HUES64 (cell line): ENCODE measurements around the gene PEAK1.
A peak's percentile ranks its signal among the peaks of the same experiment; 100 is the strongest.
"Not testable (repeated sequence)": the region's sequence is repeated elsewhere in the genome, so short reads cannot be mapped to it uniquely, and the experiment has no call there.

Experiments
- H3K27ac ChIP-seq: 2 replicates; pipeline ENCODE4 v1.7.0; 2013; ENCODE audit warnings: low read depth, low read length, inconsistent platforms
- H3K27me3 ChIP-seq: 2 replicates; pipeline ENCODE4 v1.6.1; 2013; ENCODE audit warnings: mild to moderate bottlenecking, low read length; ENCODE audit not compliant: insufficient read depth
- H3K36me3 ChIP-seq: 2 replicates; pipeline ENCODE4 v1.6.1; 2013; ENCODE audit warnings: mild to moderate bottlenecking, low read length; ENCODE audit not compliant: insufficient read depth
- H3K4me1 ChIP-seq: 2 replicates; pipeline ENCODE4 v1.6.1; 2013; ENCODE audit warnings: mild to moderate bottlenecking, low read length, moderate library complexity; ENCODE audit not compliant: insufficient read depth
- H3K4me3 ChIP-seq: 2 replicates; pipeline ENCODE4 v1.5.1; 2013; ENCODE audit warnings: mild to moderate bottlenecking, low read length, moderate library complexity
- H3K9ac ChIP-seq: 2 replicates; pipeline ENCODE4 v1.6.1; 2013; ENCODE audit warnings: mild to moderate bottlenecking, low read depth, low read length
- H3K9me3 ChIP-seq: 2 replicates; pipeline ENCODE4 v1.6.1; 2013; ENCODE audit warnings: low read depth, low read length; ENCODE audit not compliant: insufficient read depth
- WGBS: fragments of 150-250, 120-280 bp; methylation state at CpG from one replicate; pipeline ENCODE4 v1.1.7; 2013; ENCODE audit warnings: missing lambda C conversion rate; 5-methylcytosine and 5-hydroxymethylcytosine counted together

The PEAK1 gene

DNA sequence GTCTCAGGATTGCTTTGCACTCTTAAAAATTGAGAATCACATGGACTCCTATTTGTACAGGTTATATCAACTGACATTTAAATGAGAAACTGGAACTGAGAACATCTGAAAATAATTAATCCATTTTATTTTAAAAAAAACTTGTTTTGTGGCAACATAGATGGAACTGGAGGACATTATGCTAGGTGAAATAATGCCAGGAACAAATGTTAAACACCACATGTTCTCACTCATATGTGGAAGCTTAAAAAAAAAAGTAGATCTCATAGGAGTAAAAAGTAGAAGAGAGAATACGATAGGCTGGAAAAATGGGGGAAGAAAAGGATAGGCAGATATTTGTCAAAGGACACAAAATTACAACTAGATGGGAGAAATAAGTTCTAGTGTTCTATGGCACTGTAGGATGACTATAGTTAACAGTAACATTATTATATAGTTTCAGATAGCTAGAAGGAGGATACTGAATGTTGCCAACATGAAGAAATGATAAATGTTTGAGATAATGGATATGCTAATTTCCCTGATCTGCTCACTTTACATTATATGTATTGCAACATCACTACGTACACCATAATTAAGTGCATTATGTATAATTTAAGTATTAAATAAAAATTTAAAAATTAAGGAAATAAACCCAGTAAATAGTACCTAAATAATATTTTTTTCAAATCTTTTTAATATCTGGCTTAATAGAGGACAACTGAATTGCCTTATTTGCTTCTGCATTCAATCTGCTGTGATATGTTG, 248.5 kb downstream of the PEAK1 start:
- WGBS = 100% methylated on average over 1 of the region's 2 CpGs
- peaks cover 2% of the 10 kb centered on the region; the same call in 1 of the 2 replicates for H3K4me1 ChIP-seq
- no peaks in the 10 kb centered on the region for H3K36me3 ChIP-seq
- no peak overlapping the region for H3K4me3 ChIP-seq
- no peaks in the 10 kb centered on the region for H3K9me3 ChIP-seq
- H3K27ac ChIP-seq = no peak overlapping the region
- H3K27me3 ChIP-seq = no peaks in the 10 kb centered on the region
- no peak overlapping the region for H3K9ac ChIP-seq

DNA sequence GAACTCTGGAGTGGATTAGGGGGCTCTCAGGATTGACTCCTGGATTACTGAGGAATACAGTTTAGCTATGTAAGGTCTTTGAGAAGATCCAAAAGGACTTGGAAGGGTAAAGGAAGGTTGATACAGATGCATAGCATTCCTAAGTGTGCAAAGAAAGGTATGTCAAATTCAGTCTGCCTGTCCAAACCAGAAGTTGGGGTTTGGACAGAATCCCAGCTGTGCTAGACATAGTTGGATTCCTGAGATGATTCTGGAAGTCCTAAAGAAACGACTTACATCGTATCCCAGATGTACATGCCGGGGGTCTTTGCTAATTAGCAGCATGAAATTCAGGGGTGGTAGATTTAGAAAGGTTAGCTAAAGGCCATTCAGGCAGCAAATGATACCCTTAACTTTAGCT, 251.3 kb downstream of the PEAK1 start:
- H3K4me1 ChIP-seq = peaks cover 16% of the 10 kb centered on the region
- no peaks in the 10 kb centered on the region for H3K9me3 ChIP-seq
- H3K27me3 ChIP-seq = no peaks in the 10 kb centered on the region
- 95% methylated on average over 3 of the region's 3 CpGs for WGBS
- H3K36me3 ChIP-seq = no peaks in the 10 kb centered on the region
- no peak overlapping the region for H3K9ac ChIP-seq
- H3K4me3 ChIP-seq = no peak overlapping the region
- no peak overlapping the region for H3K27ac ChIP-seq

DNA sequence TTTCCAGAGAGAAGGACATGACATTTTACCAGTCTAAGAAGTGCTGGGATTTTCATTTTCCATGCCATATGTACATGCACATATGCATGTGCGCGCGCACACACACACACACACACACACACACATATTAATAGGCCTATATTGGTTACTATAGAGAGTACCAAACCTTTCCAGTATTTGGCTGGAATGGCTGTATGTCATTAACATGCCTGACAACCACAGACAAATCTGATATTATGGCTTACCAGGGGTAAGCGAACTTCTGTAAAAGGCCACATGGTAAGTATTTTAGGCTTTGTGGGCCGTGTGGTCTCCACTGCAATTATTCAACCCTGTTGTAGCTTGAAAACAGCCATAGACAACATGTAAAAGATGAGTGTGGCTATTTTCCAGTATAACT, 251.8 kb downstream of the PEAK1 start:
- no peak overlapping the region for H3K27ac ChIP-seq
- WGBS = 89% methylated on average over 3 of the region's 5 CpGs

DNA sequence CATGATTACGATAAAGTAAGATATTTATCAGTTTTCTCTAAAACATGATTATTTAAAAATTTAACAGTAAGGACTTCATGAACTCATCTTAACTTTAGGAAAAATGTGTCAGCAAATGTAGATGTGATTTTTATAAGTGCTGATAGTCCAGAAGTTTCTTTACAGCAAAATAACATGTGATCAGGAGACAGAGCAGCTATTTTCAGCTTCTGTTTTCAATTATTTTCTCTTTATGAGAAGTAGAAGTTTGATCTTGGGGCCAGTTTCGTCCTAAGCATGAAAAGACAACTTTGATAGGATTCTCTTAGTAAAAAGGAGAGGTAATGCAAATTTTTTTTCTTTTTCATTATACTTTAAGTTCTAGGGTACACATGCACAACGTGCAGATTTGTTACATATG, 252.5 kb downstream of the PEAK1 start:
- no peak overlapping the region for H3K4me3 ChIP-seq
- peaks cover 18% of the 10 kb centered on the region for H3K4me1 ChIP-seq
- H3K27me3 ChIP-seq = no peaks in the 10 kb centered on the region
- WGBS = 85% methylated on average over 2 of the region's 3 CpGs
- H3K9me3 ChIP-seq = no peaks in the 10 kb centered on the region
- H3K9ac ChIP-seq = no peak overlapping the region
- H3K27ac ChIP-seq = no peak overlapping the region
- no peaks in the 10 kb centered on the region for H3K36me3 ChIP-seq

More for the DNA sequence above, 251.8 kb downstream of the PEAK1 start:
- no peaks in the 10 kb centered on the region for H3K36me3 ChIP-seq
- no peaks in the 10 kb centered on the region for H3K27me3 ChIP-seq
- H3K9me3 ChIP-seq = no peaks in the 10 kb centered on the region
- no peak overlapping the region for H3K9ac ChIP-seq
- no peak overlapping the region for H3K4me3 ChIP-seq
- H3K4me1 ChIP-seq = peaks cover 18% of the 10 kb centered on the region

DNA sequence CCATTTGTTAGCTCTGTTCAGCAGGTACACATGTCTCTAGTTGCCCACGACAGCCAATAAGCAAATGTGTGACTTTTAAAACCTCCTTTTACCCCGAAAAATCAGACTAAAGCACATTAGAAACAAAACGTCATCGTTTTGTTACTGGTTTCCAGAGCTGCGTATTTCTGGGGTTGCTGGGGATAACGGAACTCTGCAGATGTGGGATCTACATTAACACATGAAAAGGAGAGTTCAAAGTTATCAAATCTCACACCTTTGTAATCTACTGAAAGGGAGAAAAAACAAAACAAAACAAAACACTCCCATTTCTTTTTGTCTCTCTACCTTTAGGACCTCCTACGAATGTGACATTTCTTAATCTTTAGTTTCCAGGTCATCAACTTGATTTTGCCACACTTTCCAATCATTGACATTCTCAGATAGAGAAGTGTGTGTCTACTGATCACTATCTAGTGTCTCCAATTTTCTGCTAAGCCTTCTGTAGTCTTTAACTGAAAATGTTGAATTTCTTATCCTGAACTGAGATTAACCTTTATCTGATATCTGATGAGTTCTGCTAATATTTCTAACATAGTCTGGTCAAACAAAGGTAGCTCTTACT, 256.0 kb downstream of the PEAK1 start:
- no peak overlapping the region for H3K9ac ChIP-seq
- peaks cover 31% of the 10 kb centered on the region for H3K4me1 ChIP-seq
- H3K4me3 ChIP-seq = no peak overlapping the region
- no peaks in the 10 kb centered on the region for H3K36me3 ChIP-seq
- no peak overlapping the region for H3K27ac ChIP-seq
- H3K27me3 ChIP-seq = no peaks in the 10 kb centered on the region
- no peaks in the 10 kb centered on the region for H3K9me3 ChIP-seq
- 76% methylated on average over 7 of the region's 7 CpGs for WGBS

DNA sequence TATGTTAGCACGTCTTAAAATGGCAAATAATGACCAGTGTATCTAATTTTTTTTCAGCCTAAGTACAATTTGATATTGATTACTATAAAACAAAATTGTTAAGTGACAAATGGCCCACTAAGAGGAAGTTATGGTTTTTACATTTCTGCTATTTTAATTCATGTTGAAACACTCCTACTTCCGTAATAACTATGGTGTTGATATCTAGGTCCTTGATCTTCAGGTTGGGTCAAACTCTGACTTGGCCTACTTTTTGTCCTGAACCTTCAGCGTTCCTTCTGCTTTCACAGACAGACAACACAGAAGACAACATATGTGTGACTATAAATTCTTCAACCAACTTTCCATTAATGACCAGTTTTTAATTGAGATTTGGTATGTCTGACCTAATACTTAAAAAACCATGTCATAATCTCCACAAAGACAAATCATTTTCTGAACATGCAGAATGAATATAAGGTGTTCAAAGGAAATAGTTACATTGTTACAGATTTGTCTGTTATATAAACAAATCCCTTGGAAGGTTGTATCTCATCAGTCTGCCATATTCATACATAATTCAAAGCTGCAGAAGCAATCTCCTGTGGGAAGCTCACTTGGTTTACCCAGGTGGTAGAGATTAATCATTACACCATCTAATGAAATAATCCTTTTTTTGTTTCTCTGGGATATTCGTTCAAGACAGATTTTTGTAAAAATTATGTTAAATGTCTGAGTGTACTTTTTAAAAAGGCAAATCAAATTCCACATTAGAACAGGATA, 256.9 kb downstream of the PEAK1 start:
- peaks cover 31% of the 10 kb centered on the region for H3K4me1 ChIP-seq
- no peak overlapping the region for H3K27ac ChIP-seq
- no peaks in the 10 kb centered on the region for H3K27me3 ChIP-seq
- H3K36me3 ChIP-seq = peaks cover 7% of the 10 kb centered on the region
- no peak overlapping the region for H3K9ac ChIP-seq
- H3K9me3 ChIP-seq = no peaks in the 10 kb centered on the region
- no peak overlapping the region for H3K4me3 ChIP-seq
- 86% methylated on average over 2 of the region's 4 CpGs for WGBS

DNA sequence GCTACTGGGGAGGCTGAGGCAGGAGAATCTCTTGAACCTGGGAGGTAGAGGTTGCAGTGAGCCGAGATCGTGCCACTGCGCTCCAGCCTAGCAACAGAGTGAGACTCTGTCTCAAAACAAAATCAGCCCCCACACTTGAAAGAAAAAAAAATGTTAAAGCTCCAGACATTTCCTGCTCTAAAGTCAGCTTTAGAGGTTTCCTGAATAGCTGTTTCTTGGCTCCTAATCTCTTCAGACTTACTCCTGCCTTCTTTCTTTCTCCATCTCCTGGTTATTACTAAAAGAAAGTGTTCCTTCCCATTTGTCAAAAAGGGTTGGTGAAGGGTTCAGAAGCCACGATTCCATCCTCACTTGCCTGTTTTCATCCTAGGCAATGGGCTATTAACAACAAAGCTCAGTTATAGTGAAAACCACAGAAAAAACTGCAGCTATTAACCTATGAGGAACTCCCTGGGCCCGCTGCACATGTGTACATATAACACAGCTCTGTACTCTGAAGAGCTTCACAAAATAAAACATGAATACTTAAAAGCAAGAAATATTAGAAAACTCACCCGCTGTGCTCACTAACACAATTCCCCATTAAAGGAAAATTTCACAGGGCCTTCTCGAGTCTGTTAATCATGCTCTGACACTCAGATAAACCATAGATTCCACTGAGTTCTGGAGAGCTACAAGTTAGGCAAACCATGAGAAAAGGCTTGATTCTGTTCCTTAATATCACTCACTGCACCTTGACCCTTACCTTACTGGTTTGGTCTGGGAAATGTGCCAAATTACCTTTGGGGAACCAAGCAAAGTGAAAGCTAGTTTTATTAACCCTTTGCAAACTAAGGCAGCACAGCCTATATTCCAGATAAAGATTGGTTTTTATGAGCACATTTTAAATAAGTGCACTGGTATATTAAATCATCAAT, 259.1 kb downstream of the PEAK1 start:
- peaks cover 27% of the 10 kb centered on the region for H3K36me3 ChIP-seq
- H3K4me3 ChIP-seq = no peak overlapping the region
- H3K27ac ChIP-seq = peak overlapping the region; percentile 47; the same call in 1 of the 2 replicates
- H3K4me1 ChIP-seq = peaks cover 24% of the 10 kb centered on the region
- peak overlapping the region; percentile 32; the same call in 1 of the 2 replicates for H3K9ac ChIP-seq
- peaks cover 13% of the 10 kb centered on the region for H3K9me3 ChIP-seq
- H3K27me3 ChIP-seq = no peaks in the 10 kb centered on the region
- WGBS = 85% methylated on average over 7 of the region's 7 CpGs

DNA sequence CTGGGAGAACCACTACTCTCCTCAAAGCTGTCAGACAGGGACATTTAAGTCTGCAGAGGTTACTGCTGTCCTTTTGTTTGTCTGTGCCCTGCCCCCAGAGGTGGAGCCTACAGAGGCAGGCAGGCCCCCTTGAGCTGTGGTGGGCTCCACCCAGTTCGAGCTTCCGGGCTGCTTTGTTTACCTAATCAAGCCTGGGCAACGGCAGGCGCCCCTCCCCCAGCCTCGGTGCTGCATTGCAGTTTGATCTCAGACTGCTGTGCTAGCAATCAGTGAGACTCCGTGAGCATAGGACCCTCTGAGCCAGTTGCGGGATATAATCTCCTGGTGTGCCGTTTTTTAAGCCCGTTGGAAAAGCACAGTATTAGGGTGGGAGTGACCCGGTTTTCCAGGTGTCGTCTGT, 263.9 kb downstream of the PEAK1 start:
- 77% methylated on average over 11 of the region's 11 CpGs for WGBS
- not testable (repeated sequence) for H3K27ac ChIP-seq, H3K4me1 ChIP-seq, H3K4me3 ChIP-seq, H3K9ac ChIP-seq, H3K27me3 ChIP-seq
- H3K36me3 ChIP-seq = peaks cover 27% of the 10 kb centered on the region
- peaks cover 13% of the 10 kb centered on the region for H3K9me3 ChIP-seq

DNA sequence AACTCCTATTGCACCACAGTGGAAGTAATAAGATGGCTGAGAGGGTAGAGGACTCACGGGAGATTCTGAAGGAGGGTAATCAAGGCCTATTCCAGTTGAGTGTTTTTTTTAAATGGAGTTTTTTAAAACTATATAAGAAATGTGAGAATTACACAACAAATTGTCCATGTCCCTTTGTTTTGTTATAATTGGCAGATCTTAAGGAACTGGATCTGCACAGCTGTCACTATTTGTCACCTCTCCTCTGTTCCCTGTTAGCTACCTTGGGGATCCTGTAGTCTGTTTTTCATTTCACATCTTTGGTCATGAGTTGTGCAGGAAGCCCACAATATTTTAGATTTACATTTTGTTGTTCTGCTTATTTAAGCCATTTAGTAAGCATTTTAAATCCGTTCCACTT, 271.7 kb downstream of the PEAK1 start:
- Histone ChIP-seq H3K4me1 (peaks cover 7% of the 10 kb centered on the region; the same call in 1 of the 2 replicates), H3K9me3 (no peaks in the 10 kb centered on the region), H3K4me3 (no peak overlapping the region), H3K27ac (no peak overlapping the region), H3K36me3 (no peaks in the 10 kb centered on the region), H3K27me3 (no peaks in the 10 kb centered on the region), H3K9ac (no peak overlapping the region)
- 70% methylated on average over 1 of the region's 2 CpGs for WGBS

DNA sequence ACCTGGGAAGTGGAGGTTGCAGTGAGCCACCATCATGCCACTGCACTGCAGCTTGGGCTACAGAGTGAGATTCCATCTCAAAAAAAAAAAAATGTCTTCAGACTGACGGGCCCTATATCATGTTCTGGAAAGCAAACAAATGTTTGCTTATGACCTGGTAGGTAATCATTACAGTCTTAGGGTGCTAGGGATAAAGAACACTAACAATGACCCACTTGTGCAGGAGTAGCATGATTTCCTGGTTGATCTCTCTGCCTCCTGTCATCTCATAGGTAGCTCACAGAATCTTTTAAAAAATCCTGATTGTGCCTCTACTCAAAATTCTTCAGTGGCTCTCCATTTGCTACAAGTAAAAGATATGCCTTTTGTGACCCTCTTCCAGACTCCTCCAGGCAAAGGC, 274.5 kb downstream of the PEAK1 start:
- peaks cover 20% of the 10 kb centered on the region for H3K9me3 ChIP-seq
- WGBS = 91% methylated on average over 1 of the region's 1 CpG
- no peak overlapping the region for H3K27ac ChIP-seq
- no peak overlapping the region for H3K9ac ChIP-seq
- no peaks in the 10 kb centered on the region for H3K36me3 ChIP-seq
- no peaks in the 10 kb centered on the region for H3K27me3 ChIP-seq
- H3K4me1 ChIP-seq = peaks cover 7% of the 10 kb centered on the region; the same call in 1 of the 2 replicates
- H3K4me3 ChIP-seq = no peak overlapping the region
